ENCODE results near the gene LRRC3. TPM values are rescaled to one million over a fixed set of nuclear protein-coding genes. Genes with fewer than 3 reads are reported as not detected.

Gene LRRC3
- total and polyA plus RNA-seq, 7 donors, result 0.08 to 1.1 (median 0.22) TPM

GRCh38 chr21:44424608-44425306 lies 30.6 kb upstream of the LRRC3 start:
- peaks cover 0 to 24% (median 0%) of the 10 kb centered on the region in 3 donors for H3K27me3 ChIP-seq (ENCODE audit: insufficient read depth in 3 of 3, low read length in 2 of 3)
- H3K27ac ChIP-seq, result no peak overlapping the region
- intact Hi-C loops (cut with DNase I), result no loop called here
- WGBS, 3 donors, result 63 to 70% (median 64%) methylated on average over 25 to 30 of the region's 30 CpGs
- no peak for TF ChIP-seq CTCF (IDR thresholded peaks at IDR 0.05)
- H3K4me1 ChIP-seq, result no peaks in the 10 kb centered on the region
- DNase-seq (peak in 1 of 2 donors; percentile 45), ATAC-seq (no peak)
- H3K9me3 ChIP-seq, result peaks cover 6% of the 10 kb centered on the region
- H3K4me3 ChIP-seq, result peak overlapping the region; percentile 22
- no peaks in the 10 kb centered on the region for H3K36me3 ChIP-seq (ENCODE audit: insufficient read depth in 1 of 2, low read depth in 1 of 2)

- no peak for ATAC-seq
- peaks cover 0 to 24% (median 0%) of the 10 kb centered on the region in 3 donors for H3K27me3 ChIP-seq (ENCODE audit: insufficient read depth in 3 of 3, low read length in 2 of 3)
- H3K9me3 ChIP-seq, result peaks cover 10% of the 10 kb centered on the region
- TF ChIP-seq CTCF (IDR thresholded peaks at IDR 0.05), result no peak
- no peaks in the 10 kb centered on the region for H3K4me1 ChIP-seq
- 62 to 72% (median 62%) methylated on average over 38 to 40 of the region's 40 CpGs for WGBS, 3 donors
- H3K36me3 ChIP-seq (ENCODE audit: insufficient read depth in 1 of 2, low read depth in 1 of 2), result no peaks in the 10 kb centered on the region
- no peak overlapping the region for H3K27ac ChIP-seq
- H3K4me3 ChIP-seq, result peak overlapping the region; percentile 22
- intact Hi-C loops (cut with DNase I), result no loop called here
- peak in 1 of 2 donors; percentile 27 for DNase-seq
These were observed 29.9 kb upstream of the LRRC3 start for GRCh38 chr21:44425307-44425894.

- ATAC-seq (no peak), DNase-seq (peak in 1 of 2 donors; percentile 18)
These were observed 29.2 kb upstream of the LRRC3 start for GRCh38 chr21:44425895-44426662.

GRCh38 chr21:44426663-44427191 lies 28.6 kb upstream of the LRRC3 start:
- Histone ChIP-seq H3K9me3 (peaks cover 10% of the 10 kb centered on the region), H3K4me1 (no peaks in the 10 kb centered on the region), H3K4me3 (no peak overlapping the region), H3K27ac (no peak overlapping the region), H3K27me3 (ENCODE audit: insufficient read depth in 3 of 3, low read length in 2 of 3) (peaks cover 0 to 24% (median 0%) of the 10 kb centered on the region in 3 donors), H3K36me3 (ENCODE audit: insufficient read depth in 1 of 2, low read depth in 1 of 2) (no peaks in the 10 kb centered on the region)
- 70 to 75% (median 73%) methylated on average over 21 of the region's 21 CpGs for WGBS, 3 donors
- intact Hi-C loops (cut with DNase I), result no loop called here
- ATAC-seq (no peak), DNase-seq (peak in 1 of 2 donors; percentile 49)
- TF ChIP-seq CTCF (IDR thresholded peaks at IDR 0.05), result no peak

More at GRCh38 chr21:44425895-44426662, 29.2 kb upstream of the LRRC3 start:
- Histone ChIP-seq H3K4me3 (peak overlapping the region; percentile 22), H3K9me3 (peaks cover 10% of the 10 kb centered on the region), H3K36me3 (ENCODE audit: insufficient read depth in 1 of 2, low read depth in 1 of 2) (no peaks in the 10 kb centered on the region), H3K27ac (no peak overlapping the region), H3K4me1 (no peaks in the 10 kb centered on the region), H3K27me3 (ENCODE audit: insufficient read depth in 3 of 3, low read length in 2 of 3) (peaks cover 0 to 24% (median 0%) of the 10 kb centered on the region in 3 donors)
- no peak for TF ChIP-seq CTCF (IDR thresholded peaks at IDR 0.05)
- 69 to 81% (median 72%) methylated on average over 11 to 13 of the region's 13 CpGs for WGBS, 3 donors
- intact Hi-C loops (cut with DNase I), result no loop called here

All from psoas muscle (tissue), 8 donors.